Activated CD8-positive, alpha-beta memory T cell treated with anti-CD3 and anti-CD28 coated beads for 4 hours (primary cell): ENCODE results near the gene ZBTB43.

Source experiments
- DNase-seq, 2 donors: peaks; one replicate each; pipeline ENCODE4 v3.0.0-alpha.2; 2020; ENCODE audit warnings: low read depth in 2 of 2

The ZBTB43 gene

DNA sequence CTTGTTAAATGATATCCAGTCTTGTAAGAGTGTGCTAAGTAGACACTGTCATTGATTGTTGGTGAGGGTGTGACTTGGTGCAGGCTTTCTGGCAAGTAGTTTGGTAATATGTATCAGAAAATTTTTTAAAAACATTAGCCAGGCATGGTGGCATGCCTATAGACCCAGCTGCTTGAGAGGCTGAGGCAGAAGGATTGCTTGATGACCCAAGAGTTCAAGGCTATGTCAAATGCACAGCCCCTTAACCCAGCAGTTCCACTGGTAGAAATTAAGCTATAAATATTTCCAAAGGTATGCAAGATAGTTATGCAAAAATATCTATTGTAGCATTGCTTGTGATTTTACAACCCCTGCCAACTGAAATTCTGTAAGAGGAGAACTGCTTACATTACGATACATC lies 24.2 kb downstream of the ZBTB43 start:
- DNase-seq = no peak

DNA sequence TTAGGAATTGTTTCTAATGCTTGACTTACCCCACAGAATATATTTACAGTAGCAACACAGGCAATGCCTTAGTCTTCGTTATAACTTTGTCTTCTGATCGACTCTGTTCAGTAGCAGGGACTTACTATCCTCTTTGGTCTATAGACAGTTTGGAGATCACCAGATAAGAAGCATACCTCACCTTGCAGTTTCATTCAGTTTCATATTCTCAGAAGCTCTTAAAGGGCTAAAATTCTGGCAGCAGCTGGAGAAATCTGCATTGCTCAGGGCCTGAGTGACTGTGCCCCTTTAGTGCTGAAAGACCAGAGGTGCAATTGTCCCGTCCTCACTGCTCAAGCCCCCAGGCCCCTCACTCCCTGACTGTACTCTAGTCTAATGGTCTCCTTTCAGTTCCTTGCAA lies 26.0 kb downstream of the ZBTB43 start:
- no peak for DNase-seq

DNA sequence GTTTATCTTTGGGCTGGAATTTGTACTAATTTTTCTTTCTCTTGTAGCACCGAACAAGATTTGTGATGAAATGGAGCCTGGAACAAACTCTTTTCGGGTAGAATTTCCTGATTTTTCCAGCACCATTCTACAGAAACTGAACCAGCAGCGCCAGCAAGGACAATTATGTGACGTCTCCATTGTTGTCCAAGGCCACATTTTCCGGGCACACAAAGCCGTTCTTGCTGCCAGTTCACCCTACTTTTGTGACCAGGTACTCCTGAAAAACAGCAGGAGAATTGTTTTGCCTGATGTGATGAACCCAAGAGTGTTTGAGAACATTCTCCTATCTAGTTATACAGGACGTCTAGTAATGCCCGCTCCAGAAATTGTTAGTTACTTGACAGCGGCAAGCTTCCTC lies 27.6 kb downstream of the ZBTB43 start:
- DNase-seq = no peak

DNA sequence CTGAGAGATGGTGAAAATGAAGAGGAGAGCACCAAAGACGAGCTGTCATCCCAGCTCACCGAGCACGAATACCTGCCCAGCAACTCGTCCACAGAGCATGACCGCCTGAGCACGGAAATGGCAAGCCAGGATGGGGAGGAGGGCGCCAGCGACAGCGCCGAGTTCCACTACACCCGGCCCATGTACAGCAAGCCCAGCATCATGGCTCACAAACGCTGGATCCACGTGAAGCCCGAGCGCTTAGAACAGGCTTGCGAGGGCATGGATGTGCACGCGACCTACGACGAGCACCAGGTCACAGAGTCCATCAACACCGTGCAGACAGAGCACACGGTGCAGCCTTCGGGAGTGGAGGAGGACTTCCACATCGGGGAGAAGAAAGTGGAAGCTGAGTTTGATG lies 28.2 kb downstream of the ZBTB43 start:
- DNase-seq = no peak

DNA sequence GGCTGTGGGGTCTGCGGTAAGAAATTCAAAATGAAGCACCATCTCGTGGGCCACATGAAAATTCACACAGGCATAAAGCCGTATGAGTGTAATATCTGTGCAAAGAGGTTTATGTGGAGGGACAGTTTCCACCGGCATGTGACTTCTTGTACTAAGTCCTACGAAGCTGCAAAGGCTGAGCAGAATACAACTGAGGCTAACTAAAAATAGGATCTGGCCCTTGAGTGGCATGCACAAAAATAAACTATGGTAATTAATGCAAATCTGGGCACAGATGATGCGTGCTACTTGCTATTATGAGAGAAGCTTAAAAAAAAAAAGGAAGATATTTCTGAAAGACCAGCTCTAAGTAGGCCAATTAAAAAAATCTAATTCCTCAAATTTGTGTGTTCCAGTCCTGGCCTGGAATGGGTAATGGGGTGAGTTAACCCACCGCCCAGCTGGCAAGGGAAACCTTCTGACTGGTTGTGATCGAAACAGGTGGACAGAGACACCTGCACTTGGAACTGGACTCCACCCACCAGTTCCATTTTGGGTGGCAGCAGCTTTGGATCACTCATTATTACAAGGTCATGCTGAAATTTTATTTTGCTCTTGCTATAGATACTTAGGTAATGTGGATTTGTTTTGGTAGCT lies 29.0 kb downstream of the ZBTB43 start:
- no peak for DNase-seq

DNA sequence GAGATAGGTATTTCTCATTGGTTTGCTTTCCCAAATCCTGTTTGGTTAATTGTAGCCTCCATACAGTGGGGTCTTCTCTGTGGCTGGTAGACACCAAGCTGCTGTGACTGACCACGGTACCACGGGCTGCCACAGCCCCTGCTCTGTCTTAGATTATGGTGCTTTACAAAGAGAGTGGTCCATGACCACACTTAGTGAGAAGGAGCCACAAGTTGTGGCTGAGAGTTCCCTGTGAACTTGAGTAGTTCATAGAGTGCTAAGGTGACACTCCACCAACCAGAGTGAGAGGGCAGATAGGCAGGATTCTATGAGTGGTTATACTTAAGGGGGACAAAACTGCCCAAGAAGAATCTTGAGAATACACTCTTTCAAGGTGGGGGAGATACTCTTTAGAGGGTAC lies 29.8 kb downstream of the ZBTB43 start:
- DNase-seq = no peak

DNA sequence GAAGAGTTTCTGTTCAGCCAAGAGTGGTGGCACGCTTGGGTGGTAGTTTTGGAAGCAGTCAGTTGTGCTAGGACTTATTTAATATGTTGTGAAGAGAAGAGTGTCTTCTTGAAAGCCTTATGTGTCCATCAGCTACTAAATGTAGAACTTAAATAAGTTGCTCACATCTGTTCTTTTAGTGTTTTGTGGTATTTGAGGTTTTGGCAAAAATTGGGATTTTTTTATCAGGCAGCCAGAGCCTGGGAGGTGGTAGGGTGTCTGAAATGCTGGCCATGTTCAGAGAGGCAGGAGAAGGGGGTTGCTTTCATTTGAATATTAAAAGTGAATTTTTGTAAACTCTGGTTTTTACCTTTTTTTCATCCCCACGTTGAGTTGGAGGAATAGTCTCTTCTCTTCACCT lies 31.4 kb downstream of the ZBTB43 start:
- no peak for DNase-seq

DNA sequence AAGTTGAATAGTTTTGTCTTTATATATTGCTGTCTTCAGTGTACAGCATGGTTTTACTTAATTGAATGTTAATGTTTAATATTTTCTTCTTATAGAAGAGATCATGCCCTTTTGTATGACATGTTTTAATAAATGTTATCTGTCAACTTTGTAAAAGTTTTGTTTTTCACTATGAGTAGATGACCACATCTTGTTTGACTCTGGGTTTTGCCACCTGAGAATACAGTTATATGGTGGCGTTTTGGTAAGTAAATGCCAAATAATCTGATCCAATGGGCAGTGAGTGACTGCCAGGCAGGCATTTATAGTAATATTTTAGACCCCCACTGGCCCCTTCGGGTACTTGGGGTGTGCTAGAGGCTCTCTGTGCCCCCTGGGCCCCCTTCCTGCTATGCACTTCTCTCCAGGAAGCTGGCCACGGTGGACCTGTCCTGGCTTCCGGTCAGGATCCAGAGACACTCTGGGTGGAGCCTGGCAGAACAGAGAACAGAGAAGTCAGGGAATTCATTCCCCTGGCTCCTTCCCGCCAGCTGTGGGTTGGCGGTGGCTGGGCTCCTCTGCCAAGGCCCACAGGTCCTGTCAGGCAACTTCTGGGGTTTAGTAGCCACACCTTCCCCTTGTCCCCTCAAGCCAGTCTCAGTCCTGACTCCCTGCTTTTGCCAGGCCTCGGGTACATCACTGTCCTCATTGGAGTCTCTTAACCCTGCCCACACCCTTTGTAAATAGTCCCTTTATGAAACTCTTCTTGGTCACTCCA lies 33.4 kb downstream of the ZBTB43 start:
- no peak for DNase-seq

DNA sequence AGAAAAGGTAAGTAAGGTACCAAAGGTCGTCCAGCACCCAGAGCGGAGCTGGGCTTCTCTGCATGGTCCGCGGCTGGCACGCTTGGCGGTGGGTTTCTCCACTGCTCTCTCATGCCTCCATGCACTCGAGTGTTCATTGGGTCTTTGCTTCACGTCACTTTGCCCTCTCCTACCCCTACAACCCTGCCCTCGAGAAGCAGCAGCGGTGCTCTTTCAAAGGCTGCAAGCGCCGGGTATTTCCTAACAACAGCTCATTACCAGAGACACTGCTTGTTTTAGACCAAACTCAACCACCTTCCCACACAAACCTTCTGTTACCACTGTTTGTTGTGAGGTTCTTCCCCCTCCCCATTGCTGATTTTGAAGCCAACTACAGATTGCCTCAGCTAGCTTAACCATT lies 34.1 kb downstream of the ZBTB43 start:
- no peak for DNase-seq

DNA sequence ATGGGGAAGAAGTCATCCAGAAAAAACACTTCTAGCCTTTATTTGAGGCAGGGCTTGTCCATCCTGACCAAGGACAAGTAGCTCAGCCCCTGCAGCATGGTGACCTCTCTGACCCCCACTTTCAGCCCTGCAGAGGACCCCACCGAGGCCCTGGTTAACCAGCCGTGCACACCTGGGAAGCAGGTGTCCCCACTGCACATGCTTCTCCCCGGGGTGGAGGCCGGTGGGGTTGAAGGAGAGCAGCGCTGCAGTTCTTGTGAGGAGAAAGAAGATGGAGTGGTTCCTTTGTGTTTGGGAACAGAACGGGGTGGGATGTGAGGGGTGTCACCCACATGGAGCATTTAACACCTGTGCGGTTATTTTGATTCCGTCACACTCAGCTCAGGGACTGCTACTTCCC lies 34.5 kb downstream of the ZBTB43 start:
- DNase-seq = no peak

DNA sequence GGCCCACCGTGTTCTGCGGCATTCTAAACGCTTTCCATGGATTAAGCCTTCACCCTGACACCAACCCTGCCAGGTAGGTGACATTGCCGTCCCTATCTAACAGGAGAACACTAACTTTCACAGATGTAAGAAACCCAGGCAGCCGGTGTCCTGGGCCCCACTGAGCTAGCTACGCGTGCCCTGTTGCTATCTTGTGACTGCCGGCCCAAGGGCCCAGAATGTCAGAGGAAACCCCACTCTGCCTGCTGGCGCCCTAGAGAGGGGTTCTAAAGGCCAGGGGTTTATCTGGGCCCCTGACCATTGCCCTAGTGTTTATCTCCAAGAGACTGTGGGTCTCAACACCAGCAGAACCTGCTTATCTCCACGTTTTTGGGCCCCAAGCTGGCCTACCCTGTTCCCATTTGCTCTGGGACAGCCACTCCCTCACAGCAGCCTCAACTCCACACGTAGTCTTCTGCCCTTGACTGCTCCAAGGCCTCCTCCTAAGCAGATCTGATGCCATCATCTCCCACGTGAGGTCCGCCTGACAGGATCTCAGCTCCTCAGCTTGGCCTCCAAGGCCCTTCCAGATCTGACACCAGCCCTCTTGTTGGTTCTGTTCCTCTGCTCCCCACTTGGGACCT lies 37.5 kb downstream of the ZBTB43 start:
- no peak for DNase-seq

DNA sequence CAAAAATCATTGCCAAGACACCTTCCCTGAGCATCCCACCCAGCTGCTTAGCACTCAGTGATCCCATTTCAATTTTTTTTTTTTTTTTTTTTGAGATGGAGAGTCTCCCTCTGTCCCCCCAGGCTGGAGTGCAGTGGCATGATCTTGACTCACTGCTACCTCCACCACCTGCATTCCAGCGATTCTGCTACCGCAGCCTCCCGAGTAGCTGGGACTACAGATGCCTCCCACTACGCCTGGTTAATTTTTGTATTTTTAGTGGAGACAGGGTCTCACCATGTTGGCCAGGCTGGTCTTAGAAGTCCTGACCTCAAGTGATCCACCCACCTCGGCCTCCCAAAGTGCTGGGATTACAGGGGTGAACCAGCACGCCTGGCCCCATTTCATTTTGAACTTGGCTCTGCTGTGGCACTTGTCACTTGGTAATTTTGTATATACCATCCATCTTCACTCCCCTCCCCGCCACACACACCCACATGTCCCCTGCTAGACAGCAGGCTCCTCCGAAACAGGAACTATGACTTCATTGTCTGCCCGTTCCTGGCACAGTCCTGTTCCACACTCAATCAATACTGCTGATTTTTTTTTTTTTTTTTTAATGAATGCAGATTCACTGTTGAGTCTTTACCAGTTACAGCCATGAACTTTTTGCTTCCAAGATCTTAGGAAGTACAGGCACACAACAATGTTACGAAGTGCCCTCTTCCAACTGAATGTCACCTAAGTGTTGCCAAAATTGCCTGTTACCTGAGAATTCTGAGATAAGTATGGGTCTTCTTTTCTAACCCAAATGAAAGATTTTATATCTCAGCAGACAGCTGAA lies 38.3 kb downstream of the ZBTB43 start:
- no peak for DNase-seq

DNA sequence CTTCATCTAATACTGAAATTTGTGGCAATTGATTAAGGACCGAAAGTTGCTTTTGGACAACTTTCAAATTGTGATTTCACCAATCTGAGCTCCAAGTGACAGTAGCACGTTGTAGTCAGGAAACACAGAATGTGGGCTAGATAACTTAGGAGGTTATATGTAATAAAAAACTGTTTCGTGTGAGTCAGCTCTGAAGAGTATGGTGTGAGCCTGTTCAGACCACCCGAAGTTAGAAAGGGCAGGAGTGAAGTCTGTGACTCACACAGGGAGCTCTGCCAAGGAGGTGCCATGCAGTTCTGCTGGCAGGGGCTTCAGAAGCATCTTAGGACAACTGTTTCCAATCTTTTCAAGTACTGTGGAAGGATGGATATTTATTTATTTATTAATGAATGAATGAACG lies 39.2 kb downstream of the ZBTB43 start:
- no peak for DNase-seq

DNA sequence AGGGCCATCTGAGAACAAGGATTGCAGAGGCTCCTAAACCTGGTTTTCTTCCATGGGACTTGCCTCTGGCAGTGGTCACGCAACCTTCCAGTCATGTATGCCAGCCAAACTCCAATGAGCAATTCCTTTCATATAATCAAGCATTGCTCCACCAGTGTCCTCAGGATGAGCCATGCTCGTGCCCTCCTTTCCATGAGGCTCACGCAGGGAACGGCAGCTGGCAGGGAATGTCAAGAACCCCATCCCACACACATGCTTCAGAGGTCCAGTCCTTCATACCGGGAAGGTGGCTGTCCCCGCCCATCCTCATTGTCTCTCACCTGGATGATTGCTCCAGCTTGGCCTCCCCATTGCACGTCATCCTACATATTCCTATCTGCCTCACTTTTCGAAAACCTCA lies 42.2 kb downstream of the ZBTB43 start:
- DNase-seq = no peak

DNA sequence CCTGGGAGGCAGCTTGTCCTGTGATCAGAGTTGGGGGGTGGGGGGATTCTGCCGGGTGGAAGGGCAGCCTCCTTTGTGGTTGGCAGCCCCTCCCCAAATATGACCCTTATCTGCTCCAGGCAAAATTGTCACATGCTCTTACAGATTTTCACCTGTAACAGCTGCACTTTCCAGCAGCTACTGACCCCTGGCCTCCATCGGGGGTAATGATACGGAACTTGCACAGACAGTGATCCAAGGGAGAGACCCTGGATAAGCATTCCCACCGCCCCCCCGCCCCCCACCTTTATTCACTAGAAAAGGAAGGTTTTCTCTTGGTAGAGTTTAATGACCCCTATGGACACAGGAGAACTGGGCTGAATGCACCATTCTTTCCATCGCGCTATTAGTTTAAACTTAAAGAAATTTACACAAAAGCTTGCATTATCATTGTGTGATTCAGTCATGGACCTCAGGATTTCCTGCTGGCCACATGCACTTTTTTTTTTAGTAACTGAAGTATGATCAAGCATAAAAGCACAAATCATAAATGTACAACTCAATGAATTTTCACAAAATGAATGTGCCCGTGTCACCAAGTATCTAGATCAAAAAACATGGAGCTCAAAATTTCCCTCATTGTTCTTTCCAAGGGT lies 44.9 kb downstream of the ZBTB43 start:
- no peak for DNase-seq

DNA sequence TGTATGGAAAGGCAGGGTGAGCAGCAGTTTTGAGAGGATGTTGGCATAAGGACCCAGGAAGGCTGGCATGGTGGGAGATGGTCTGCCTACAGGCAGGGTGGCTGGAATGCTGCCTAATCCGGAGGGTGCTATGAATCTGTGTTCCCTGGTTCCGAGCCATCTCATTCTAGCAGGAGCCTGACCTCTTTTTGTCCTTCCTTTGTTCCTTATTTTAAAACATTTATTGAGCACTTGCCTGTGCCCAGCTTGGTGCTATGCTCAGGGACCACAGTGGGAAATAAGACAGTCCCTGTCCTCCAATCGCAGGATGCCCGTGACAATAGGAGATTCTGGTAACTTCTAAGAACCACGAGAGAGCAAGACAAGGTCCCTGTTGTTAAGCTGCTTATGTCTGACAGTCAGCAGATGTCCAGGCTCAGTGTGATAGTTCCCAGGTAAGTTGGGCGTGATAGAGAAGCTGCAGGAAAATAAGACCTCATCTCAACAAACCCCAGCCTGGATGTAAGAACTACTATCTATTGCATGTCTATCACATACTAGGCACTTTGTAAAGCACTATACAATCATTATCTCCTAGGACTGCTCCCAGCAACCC lies 46.5 kb downstream of the ZBTB43 start:
- no peak for DNase-seq

DNA sequence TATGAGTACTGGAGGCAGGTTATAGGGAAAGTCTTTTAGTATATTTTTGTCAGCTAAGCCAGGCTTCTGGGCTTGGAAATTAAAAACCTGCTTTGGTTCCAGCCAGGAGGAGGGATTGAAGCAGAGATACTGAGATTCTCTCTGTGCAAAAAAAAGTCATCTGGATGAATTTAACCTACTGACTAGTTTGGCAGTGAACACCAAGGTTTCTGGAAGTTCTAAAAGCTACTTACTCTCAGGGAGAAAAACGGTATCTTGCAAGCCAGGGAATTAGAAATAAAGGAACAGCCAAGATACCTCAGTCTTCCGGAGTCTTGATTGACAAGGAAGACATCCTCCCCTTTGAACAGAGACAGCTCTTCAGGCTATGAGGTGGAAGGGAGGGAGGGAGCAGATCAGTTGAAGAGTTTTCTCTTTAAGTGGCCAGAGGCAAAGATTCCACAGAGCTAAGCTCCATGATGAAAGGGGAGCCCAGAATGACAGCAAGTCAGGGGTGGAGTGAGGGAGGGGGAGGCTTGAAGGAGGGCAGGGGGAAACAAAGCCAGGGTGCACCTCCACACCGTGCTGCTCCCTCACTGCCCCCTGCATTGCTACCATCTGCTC lies 47.3 kb downstream of the ZBTB43 start:
- no peak for DNase-seq

DNA sequence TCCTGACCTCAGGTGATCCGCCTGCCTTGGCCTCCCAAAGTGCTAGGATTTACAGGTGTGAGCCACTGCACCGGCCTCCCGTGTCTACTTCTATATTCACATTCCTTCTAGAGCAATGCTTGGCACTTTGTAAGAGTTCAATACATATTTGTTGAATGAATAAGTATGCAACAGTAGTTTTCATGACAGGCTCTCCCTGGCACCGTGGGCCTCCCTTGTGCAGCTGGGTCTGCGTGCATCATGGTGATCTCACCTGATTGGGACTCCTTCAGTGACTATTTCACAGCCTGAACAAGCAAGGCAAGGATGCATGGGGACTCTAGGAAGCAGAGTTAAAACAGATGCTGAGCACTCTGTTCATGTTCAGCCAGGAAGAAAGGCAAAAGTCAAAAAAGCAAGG lies 48.8 kb downstream of the ZBTB43 start:
- no peak for DNase-seq

DNA sequence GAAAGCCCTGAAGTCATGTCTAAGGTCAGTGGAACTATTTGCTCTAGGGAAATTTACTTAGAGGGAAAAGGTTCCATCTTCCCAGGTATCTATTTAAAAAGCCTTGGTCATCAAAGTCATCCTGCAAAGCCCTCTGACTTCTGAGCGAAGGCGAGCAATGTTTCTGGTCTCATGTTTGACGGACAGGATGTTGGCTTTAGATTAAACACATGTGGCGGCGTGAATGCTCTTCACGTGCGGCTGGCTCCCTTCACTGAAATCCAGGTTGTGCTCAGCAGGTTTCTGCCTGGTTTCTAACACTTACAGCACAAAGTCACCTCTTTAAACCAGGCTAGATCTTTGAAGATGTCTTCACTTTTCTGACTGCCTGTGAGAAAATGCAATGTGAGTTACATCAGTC lies 49.9 kb downstream of the ZBTB43 start:
- no peak for DNase-seq

DNA sequence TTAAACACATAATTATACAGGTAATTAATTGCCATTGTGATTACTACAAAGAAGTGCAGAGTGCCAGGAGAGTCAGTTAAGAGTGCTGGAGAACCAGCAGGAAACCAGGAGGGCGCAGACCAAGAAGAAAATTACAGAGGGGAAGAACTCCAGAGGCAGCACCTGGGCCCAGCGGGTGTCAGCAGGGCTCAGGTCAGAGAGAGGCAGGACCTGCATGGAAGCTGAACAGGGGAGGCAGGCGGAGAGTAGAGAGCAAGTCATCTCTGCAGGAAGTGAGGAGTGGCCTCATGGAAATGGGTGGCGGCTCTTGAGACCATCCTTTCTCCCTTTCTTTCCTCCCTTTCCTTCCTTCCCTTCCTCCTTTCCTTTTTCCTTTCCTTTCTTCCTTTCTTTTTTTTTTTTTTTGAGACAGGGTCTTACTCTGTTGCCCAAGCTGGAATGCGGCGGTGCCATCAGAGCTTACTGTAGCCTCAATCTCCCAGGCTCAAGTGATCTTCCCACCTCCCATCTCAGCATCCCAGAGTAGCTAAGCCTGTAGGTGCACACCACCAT lies 51.6 kb downstream of the ZBTB43 start:
- DNase-seq = no peak
